ENCODE results near the gene DNAJB4. TPM values are rescaled to one million over a fixed set of nuclear protein-coding genes. Genes with fewer than 3 reads are reported as not detected.

The DNAJB4 gene
- total RNA-seq, 1 experiment from 2014 or later = 26.0 TPM

DNA sequence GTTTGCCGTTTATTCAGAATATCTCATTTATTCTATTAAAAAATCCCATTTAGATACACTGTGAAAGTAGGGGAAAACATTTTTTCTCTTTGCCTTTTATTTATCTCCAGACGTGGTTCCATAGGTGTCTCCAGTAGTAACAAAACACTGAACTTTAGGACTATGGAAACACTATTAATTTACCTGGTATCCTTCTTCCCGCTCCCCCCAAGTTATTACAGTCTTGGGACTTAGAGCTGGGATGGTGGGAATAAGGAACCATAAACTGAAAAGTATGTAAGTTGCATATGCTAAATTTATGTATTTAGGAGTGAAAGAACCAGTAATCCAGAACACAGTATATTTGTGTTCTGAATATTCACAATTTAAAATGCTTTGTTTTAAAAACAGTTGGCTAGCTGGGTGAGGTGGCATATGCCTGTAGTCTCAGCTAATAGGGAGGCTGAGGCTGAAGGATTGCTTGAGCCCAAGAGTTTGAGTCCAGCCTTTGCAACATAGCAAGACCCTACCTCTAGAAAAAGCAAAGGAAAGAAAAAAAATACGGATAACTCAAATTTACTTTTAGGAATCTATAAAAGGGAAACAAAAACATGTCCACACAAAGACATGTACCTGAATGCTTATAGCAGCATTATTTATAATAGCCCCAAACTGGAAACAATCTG, 3.1 kb downstream of the DNAJB4 start:
- ChIA-PET POLR2A (no interaction called here), RAD21 (ENCODE audit: low non-redundant PET in 1 of 2, low total read pairs in 2 of 2, uncharacterized antibody in 2 of 2, unreplicated experiment in 2 of 2) (no interaction called here), CTCF (no interaction called here)
- no TSS peak for BruUV-seq (replicated peaks)
- Histone ChIP-seq H3K9me3 (ENCODE audit: control insufficient read depth in 1 of 2, insufficient read depth in 1 of 2, low read depth in 1 of 2, low read length in 2 of 2) (no peaks in the 10 kb centered on the region), H3K9me2 (ENCODE audit: insufficient read depth) (no peaks in the 10 kb centered on the region), H4K20me1 (ENCODE audit: insufficient read depth) (no peaks in the 10 kb centered on the region; the same call in 1 of the 2 replicates), H3K27ac (ENCODE audit: low read depth, low read length) (no peak overlapping the region), H3K4me2 (ENCODE audit: low read length) (no peak overlapping the region), H3K36me3 (ENCODE audit: control insufficient read depth in 1 of 2, insufficient read depth in 2 of 2, low read length in 2 of 2) (no peaks in the 10 kb centered on the region), H3K4me1 (ENCODE audit: control insufficient read depth in 1 of 2, insufficient read depth in 2 of 2, low read length in 2 of 2) (peaks cover 16 to 31% of the 10 kb centered on the region in 2 experiments), H2AFZ (ENCODE audit: low read depth, low read length, poor library complexity, severe bottlenecking) (no peak overlapping the region), H3K4me3 (replicated peaks in 1 of 2; ENCODE audit: low read depth in 1 of 2, low read length in 2 of 2) (no peak overlapping the region), H3K9ac (ENCODE audit: low read length) (no peak overlapping the region), H3K79me2 (ENCODE audit: insufficient read depth, low read length) (peaks cover 70% of the 10 kb centered on the region), H3K27me3 (ENCODE audit: insufficient read depth, low read length) (no peaks in the 10 kb centered on the region)
- ATAC-seq (no peak), DNase-seq (ENCODE audit: low read depth, low spot score) (no peak)
- intact Hi-C loops (cut with micrococcal nuclease) = no loop called here
- TF ChIP-seq, protein P1, sequence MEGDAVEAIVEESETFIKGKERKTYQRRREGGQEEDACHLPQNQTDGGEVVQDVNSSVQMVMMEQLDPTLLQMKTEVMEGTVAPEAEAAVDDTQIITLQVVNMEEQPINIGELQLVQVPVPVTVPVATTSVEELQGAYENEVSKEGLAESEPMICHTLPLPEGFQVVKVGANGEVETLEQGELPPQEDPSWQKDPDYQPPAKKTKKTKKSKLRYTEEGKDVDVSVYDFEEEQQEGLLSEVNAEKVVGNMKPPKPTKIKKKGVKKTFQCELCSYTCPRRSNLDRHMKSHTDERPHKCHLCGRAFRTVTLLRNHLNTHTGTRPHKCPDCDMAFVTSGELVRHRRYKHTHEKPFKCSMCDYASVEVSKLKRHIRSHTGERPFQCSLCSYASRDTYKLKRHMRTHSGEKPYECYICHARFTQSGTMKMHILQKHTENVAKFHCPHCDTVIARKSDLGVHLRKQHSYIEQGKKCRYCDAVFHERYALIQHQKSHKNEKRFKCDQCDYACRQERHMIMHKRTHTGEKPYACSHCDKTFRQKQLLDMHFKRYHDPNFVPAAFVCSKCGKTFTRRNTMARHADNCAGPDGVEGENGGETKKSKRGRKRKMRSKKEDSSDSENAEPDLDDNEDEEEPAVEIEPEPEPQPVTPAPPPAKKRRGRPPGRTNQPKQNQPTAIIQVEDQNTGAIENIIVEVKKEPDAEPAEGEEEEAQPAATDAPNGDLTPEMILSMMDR (IDR thresholded peaks at IDR 0.05 in 2 of 3, conservative IDR thresholded peaks at IDR 0.05 in 1 of 3; ENCODE audit: borderline replicate concordance in 1 of 3, insufficient read depth in 1 of 3, low read depth in 2 of 3, low read length in 2 of 3) = no peak
- TF ChIP-seq EZH2phosphoT487 (IDR thresholded peaks at IDR 0.05; ENCODE audit: borderline replicate concordance) (no peak), JUND (IDR thresholded peaks at IDR 0.05) (no peak), REST (IDR thresholded peaks at IDR 0.05; ENCODE audit: low read depth) (no peak), RAD21 (IDR thresholded peaks at IDR 0.05; ENCODE audit: low read depth) (no peak), POLR2AphosphoS5 (IDR thresholded peaks at IDR 0.05; ENCODE audit: low read depth, low read length) (no peak), CBX3 (IDR thresholded peaks at IDR 0.05; ENCODE audit: low read depth) (no peak)

Measured in HCT116 (cell line).